ENCODE data around the gene MGAT4A.

MGAT4A gene

GRCh38 chr2:98623657-98624056, 107.3 kb downstream of the MGAT4A start:
- TF ChIP-seq CTCF (IDR thresholded peaks at IDR 0.05; ENCODE audit: low read depth, low read length) = no peak
- TF ChIP-seq, protein P1, sequence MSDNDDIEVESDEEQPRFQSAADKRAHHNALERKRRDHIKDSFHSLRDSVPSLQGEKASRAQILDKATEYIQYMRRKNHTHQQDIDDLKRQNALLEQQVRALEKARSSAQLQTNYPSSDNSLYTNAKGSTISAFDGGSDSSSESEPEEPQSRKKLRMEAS (IDR thresholded peaks at IDR 0.05; ENCODE audit: low read depth, low read length) = no peak
- TF ChIP-seq MYC (IDR thresholded peaks at IDR 0.05; ENCODE audit: low read depth, low read length) = no peak
- no peak for TF ChIP-seq POLR2A (IDR thresholded peaks at IDR 0.05; ENCODE audit: extremely low read depth, insufficient read length)
- H3K4me3 ChIP-seq (ENCODE audit: low read depth, low read length) = no peak overlapping the region
- no peak for DNase-seq (ENCODE audit: low read depth)

DNA sequence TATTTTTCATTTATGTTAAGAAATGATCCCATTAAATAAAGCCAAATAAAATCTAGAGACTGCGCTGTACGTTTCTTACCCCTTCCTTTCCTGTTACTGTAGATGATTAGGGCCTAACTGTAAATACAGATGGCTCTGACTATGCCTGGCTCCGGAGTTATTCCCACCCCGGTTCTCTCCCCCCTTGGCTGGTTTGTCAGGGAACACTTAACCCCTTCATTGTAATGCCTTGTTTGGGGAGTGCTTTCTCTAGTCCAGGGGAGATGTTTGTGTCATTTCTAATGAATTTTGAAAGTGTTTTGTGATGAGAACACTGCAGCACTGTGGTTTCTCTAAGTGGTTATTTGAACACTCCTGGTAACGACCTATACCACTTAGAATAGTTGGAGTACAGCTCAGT, 113.8 kb downstream of the MGAT4A start:
- TF ChIP-seq, protein P1 (IDR thresholded peaks at IDR 0.05; ENCODE audit: low read depth, low read length) = no peak
- TF ChIP-seq MYC (IDR thresholded peaks at IDR 0.05; ENCODE audit: low read depth, low read length) = no peak
- TF ChIP-seq POLR2A (IDR thresholded peaks at IDR 0.05; ENCODE audit: extremely low read depth, insufficient read length) = no peak
- TF ChIP-seq CTCF (IDR thresholded peaks at IDR 0.05; ENCODE audit: low read depth, low read length) = no peak
- no peak overlapping the region for H3K4me3 ChIP-seq (ENCODE audit: low read depth, low read length)
- no peak for DNase-seq (ENCODE audit: low read depth)

GRCh38 chr2:98615481-98615880, 115.5 kb downstream of the MGAT4A start:
- no peak overlapping the region for H3K4me3 ChIP-seq (ENCODE audit: low read depth, low read length)
- TF ChIP-seq CTCF (IDR thresholded peaks at IDR 0.05; ENCODE audit: low read depth, low read length) = peak; percentile 27
- no peak for TF ChIP-seq MYC (IDR thresholded peaks at IDR 0.05; ENCODE audit: low read depth, low read length)
- peak; percentile 44 for DNase-seq (ENCODE audit: low read depth)

- no peak for DNase-seq (ENCODE audit: low read depth)
These were observed 116.8 kb downstream of the MGAT4A start for GRCh38 chr2:98614024-98614739.

DNA sequence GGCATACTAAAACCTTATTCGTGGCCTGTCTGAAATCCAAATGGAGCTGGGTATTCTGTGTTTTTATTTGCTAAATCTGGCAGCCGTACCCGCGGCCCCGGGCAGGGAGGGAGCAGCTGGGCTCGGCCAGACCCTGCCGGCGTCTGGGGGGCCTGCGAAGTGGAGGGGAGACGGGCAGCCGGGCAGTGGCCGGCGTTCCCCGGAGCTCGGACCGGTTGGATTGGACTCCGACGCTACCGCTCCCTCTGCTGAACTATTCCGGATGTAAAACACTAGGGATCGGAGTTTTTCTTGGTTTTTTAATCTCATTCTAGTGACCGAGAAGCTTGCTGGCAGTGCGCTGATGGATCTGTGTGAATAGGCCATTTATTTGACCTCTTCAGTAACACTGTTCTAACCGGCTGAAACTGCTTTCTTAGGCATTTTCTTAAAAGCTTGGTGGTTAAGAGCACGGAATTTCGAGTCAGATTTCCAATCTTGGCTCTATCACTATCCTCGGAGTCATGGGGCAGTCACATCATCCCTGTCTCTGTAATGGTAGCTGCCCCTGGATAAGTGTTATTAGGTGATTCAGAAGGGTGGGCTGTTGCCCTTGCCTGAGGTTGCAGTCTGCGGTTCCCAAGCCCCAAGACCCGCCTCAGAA, 121.8 kb downstream of the MGAT4A start:
- peak; percentile 41 for DNase-seq (ENCODE audit: low read depth)
- peak overlapping the region; percentile 93 for H3K4me3 ChIP-seq (ENCODE audit: low read depth, low read length)
- no peak for TF ChIP-seq POLR2A (IDR thresholded peaks at IDR 0.05; ENCODE audit: extremely low read depth, insufficient read length)
- TF ChIP-seq, protein P1 (IDR thresholded peaks at IDR 0.05; ENCODE audit: low read depth, low read length) = no peak
- no peak for TF ChIP-seq CTCF (IDR thresholded peaks at IDR 0.05; ENCODE audit: low read depth, low read length)
- no peak for TF ChIP-seq MYC (IDR thresholded peaks at IDR 0.05; ENCODE audit: low read depth, low read length)

More at GRCh38 chr2:98614024-98614739, 116.8 kb downstream of the MGAT4A start:
- TF ChIP-seq POLR2A (IDR thresholded peaks at IDR 0.05; ENCODE audit: extremely low read depth, insufficient read length) = no peak
- TF ChIP-seq, protein P1 (IDR thresholded peaks at IDR 0.05; ENCODE audit: low read depth, low read length) = no peak
- TF ChIP-seq CTCF (IDR thresholded peaks at IDR 0.05; ENCODE audit: low read depth, low read length) = no peak
- no peak for TF ChIP-seq MYC (IDR thresholded peaks at IDR 0.05; ENCODE audit: low read depth, low read length)
- H3K4me3 ChIP-seq (ENCODE audit: low read depth, low read length) = no peak overlapping the region
